GM12878 (cell line): ENCODE results near the gene HOTAIR. TPM values are rescaled to one million over a fixed set of nuclear protein-coding genes. Genes with fewer than 3 reads are reported as not detected.

ENCODE experiments used
- ATAC-seq: fragments of 200-7000 bp; cut with Tn5 transposase; 3 replicates; pipeline ENCODE4 v1.9.1; 2020; ENCODE audit warnings: mild to moderate bottlenecking, moderate library complexity
- BruUV-seq: library from RNA; stranded (reverse); fragments of 400-500 nt; replicated peaks from 2 replicates; lab custom pipeline; 2021; lab: Mats Ljungman, UMichigan
- CTCF ChIA-PET: fragments of 300-600 bp; sonication (Branson Sonifier 250); formaldehyde crosslinking; extraction: SDS; loops from one replicate; lab custom pipeline; 2021; ENCODE audit warnings: inconsistent platforms; lab: Yijun Ruan, JAX
- POLR2A ChIA-PET: fragments of 350-600 bp; formaldehyde crosslinking; extraction: SDS; loops from one replicate; lab custom pipeline; 2021; ENCODE audit warnings: inconsistent platforms; lab: Charles Lee
- RAD21 ChIA-PET: fragments of 300-600 bp; sonication (Branson Sonifier 250); formaldehyde crosslinking; loops from one replicate; lab custom pipeline; 2023; ENCODE audit warnings: antibody characterized with exemption; ENCODE audit not compliant: unreplicated experiment; lab: Charles Lee
- SMC1A ChIA-PET: fragments of 300-600 bp; sonication (Branson Sonifier 250); formaldehyde crosslinking; loops from one replicate; lab custom pipeline; 2023; ENCODE audit not compliant: unreplicated experiment, uncharacterized antibody; lab: Charles Lee
- DNase-seq: peaks from one replicate; pipeline ENCODE4 v3.0.0-alpha.2; 2011; ENCODE audit warnings: low read depth, low spot score
- FAIRE-seq: peaks from 3 replicates; lab custom pipeline; 2011; peaks lifted over from hg19 to GRCh38; lab: Jason Lieb, UNC
- H2AFZ ChIP-seq: 2 replicates; pipeline ENCODE4 v1.6.0; 2011; ENCODE audit warnings: low read depth, low read length, control low read depth; ENCODE audit not compliant: control insufficient read depth
- H3K27ac ChIP-seq: 2 replicates; pipeline ENCODE4 v1.5.1; 2011; ENCODE audit warnings: control low read depth; ENCODE audit not compliant: control insufficient read depth, insufficient read depth
- H3K27me3 ChIP-seq, 2 experiments: replicated peaks in 1 of 2; 2 replicates each; pipeline versions ENCODE4 v1.6.0 to v1.6.1; 2011; ENCODE audit warnings: low read length in 1 of 2; ENCODE audit not compliant: control insufficient read depth in 2 of 2, insufficient read depth in 2 of 2
- H3K36me3 ChIP-seq, 2 experiments: 2 replicates each; pipeline ENCODE4 v1.5.1; 2011; ENCODE audit warnings: low read length in 1 of 2; ENCODE audit not compliant: control insufficient read depth in 2 of 2, insufficient read depth in 2 of 2
- H3K4me1 ChIP-seq: 2 replicates; pipeline ENCODE4 v1.6.1; 2011; ENCODE audit warnings: mild to moderate bottlenecking, low read length, moderate library complexity, mixed read lengths; ENCODE audit not compliant: control insufficient read depth, insufficient read depth
- H3K4me2 ChIP-seq: 2 replicates; pipeline ENCODE4 v1.6.0; 2011; ENCODE audit warnings: control low read depth; ENCODE audit not compliant: control insufficient read depth, insufficient read depth
- H3K4me3 ChIP-seq: fragments of 200-600 bp; sonication (generic); 2 replicates; pipeline ENCODE4 v1.5.1; 2016
- H3K79me2 ChIP-seq: 2 replicates; pipeline ENCODE4 v1.6.0; 2011; ENCODE audit warnings: low read length; ENCODE audit not compliant: control insufficient read depth, insufficient read depth
- H3K9ac ChIP-seq: 2 replicates; pipeline ENCODE4 v1.8.0; 2011; ENCODE audit warnings: low read length, control low read depth, mixed read lengths; ENCODE audit not compliant: control insufficient read depth, insufficient read depth
- H3K9me3 ChIP-seq: replicated peaks from 3 replicates; pipeline ENCODE4 v1.5.1; 2011; ENCODE audit warnings: mild to moderate bottlenecking, low read length; ENCODE audit not compliant: control insufficient read depth, insufficient read depth
- H4K20me1 ChIP-seq: 2 replicates; pipeline ENCODE4 v1.6.0; 2011; ENCODE audit not compliant: control insufficient read depth, insufficient read depth
- RCOR1 ChIP-seq: conservative IDR thresholded peaks from 2 replicates; pipeline ENCODE4 v1.6.1; 2012; ENCODE audit warnings: low read depth, low read length, improper control_type of control experiment
- RELA ChIP-seq: fragments of 450-650 bp; IDR thresholded peaks from 2 replicates; pipeline ENCODE4 v1.8.0; 2014; ENCODE audit warnings: borderline replicate concordance; ENCODE audit not compliant: partially characterized antibody
- RFX5 ChIP-seq: IDR thresholded peaks from 2 replicates; pipeline ENCODE4 v1.6.1; 2011; ENCODE audit warnings: low read depth, low read length, improper control_type of control experiment
- SUZ12 ChIP-seq: fragments of 200-600 bp; sonication (generic); IDR thresholded peaks from one replicate; pipeline ENCODE4 v1.6.1; 2018; ENCODE audit warnings: antibody characterized with exemption, mild to moderate bottlenecking; ENCODE audit not compliant: unreplicated experiment
- ZNF622 ChIP-seq: fragments of 450-650 bp; IDR thresholded peaks from 2 replicates; pipeline ENCODE4 v1.6.1; 2017; ENCODE audit warnings: mild to moderate bottlenecking, inconsistent platforms
- WGBS: methylation state at CpG from one replicate; pipeline ENCODE4 v1.1.6; 2016; ENCODE audit warnings: low lambda C conversion rate; ENCODE audit not compliant: insufficient replicate concordance, insufficient coverage; ENCODE audit errors: missing lambda C conversion rate; 5-methylcytosine and 5-hydroxymethylcytosine counted together
- in situ Hi-C: fragments of 300-500 bp; cut with MboI; formaldehyde crosslinking; loops from 9 replicates; pipeline ENCODE4 v1.14.3; 2018; ENCODE audit warnings: mixed read lengths
- intact Hi-C: fragments of 100-400 bp; cut with micrococcal nuclease; formaldehyde crosslinking; loops from one replicate; pipeline ENCODE4 v1.14.2; 2022; ENCODE audit not compliant: unreplicated experiment
- polyA plus RNA-seq, 11 experiments: library from polyadenylated mRNA; depleted of rRNA in 4 of 11; unstranded in 6 of 11; stranded (reverse) in 5 of 11; fragments of >200 nt; fragmentation: Nextera tagmentation in 4 of 11; fragmentation: Illumina TruSeq in 1 of 11; extraction: Ambion mirVana in 4 of 11; extraction: Trizol in 1 of 11; gene quantifications; 1 replicate in 1 of 11; 2 replicates in 10 of 11; pipeline versions ENCODE4 v1.2.1 to v1.2.3, GENCODE V29; 2011 to 2016; ENCODE audit warnings: inconsistent platforms in 2 of 11, missing spikeins in 2 of 11, low read depth in 1 of 11
- total RNA-seq, 4 experiments: library from RNA; depleted of rRNA in 3 of 4; stranded (reverse); fragments of >200 nt in 3 of 4; fragmentation: Illumina TruSeq in 1 of 4; extraction: Trizol in 1 of 4; gene quantifications; 2 replicates each; pipeline versions ENCODE4 v1.2.1 to v1.2.3, GENCODE V29; 2013 to 2021
- TF ChIP-seq, protein P1 (sequence below): IDR thresholded peaks from 2 replicates; pipeline ENCODE4 v1.6.1; 2011; ENCODE audit warnings: borderline replicate concordance, low read depth, mild to moderate bottlenecking, moderate library complexity, mixed read lengths, low read length; ENCODE audit not compliant: insufficient read depth; ENCODE audit errors: extremely low read length

The HOTAIR gene
- total and polyA plus RNA-seq, 10 of the 15 experiments (the other 5 are each of a cell fraction or from before 2014, with no cell fraction given) = not detected

- ChIA-PET RAD21 (interaction anchor here (0.6 to 4.5 kb wide), 17 partner anchors 12 to 211 kb away, joined by 3 to 38 read pairs (median 8); partner anchors contain the start of genes HOXC5, HOXC6 and SMUG1), SMC1A (interaction anchor here (0.6 to 3.4 kb wide), 13 partner anchors 12 to 211 kb away, joined by 3 to 37 read pairs (median 7); partner anchors contain the start of genes HOXC5 and SMUG1), CTCF (interaction anchor here (0.6 to 6.1 kb wide), 21 partner anchors 10 to 386 kb away, joined by 3 to 105 read pairs (median 6); partner anchors contain the start of genes HOXC10, HOXC5, HOXC6 and SMUG1), POLR2A (interaction anchor here (1.6 to 2.4 kb wide), 2 partner anchors 12 to 19 kb away, joined by 3 to 9 read pairs; no protein-coding TSS in a partner anchor)
- no peaks in the 10 kb centered on the region for H4K20me1 ChIP-seq
- no peak for FAIRE-seq
- BruUV-seq = no TSS peak
- H3K4me2 ChIP-seq = no peak overlapping the region
- H3K4me3 ChIP-seq = no peak overlapping the region
- peaks cover 33 to 36% of the 10 kb centered on the region in 2 experiments for H3K27me3 ChIP-seq
- TF ChIP-seq RCOR1 = no peak
- TF ChIP-seq SUZ12 = peak; percentile 43
- in situ Hi-C loops = no loop called here
- 6% methylated on average over 26 of the region's 26 CpGs for WGBS
- no peaks in the 10 kb centered on the region for H3K36me3 ChIP-seq
- H3K79me2 ChIP-seq = no peaks in the 10 kb centered on the region
- DNase-seq = no peak
- peaks cover 6% of the 10 kb centered on the region for H3K4me1 ChIP-seq
- no peak overlapping the region for H3K27ac ChIP-seq
- no peak for ATAC-seq
- H3K9ac ChIP-seq = no peak overlapping the region
- H3K9me3 ChIP-seq = no peaks in the 10 kb centered on the region
- intact Hi-C loops = loop anchor here (10.0 kb wide), 1 partner anchor 369 kb away; no protein-coding TSS in a partner anchor
- H2AFZ ChIP-seq = no peak overlapping the region
Measured at GRCh38 chr12:54005531-54005852, 30.7 kb upstream of the HOTAIR start.

DNA sequence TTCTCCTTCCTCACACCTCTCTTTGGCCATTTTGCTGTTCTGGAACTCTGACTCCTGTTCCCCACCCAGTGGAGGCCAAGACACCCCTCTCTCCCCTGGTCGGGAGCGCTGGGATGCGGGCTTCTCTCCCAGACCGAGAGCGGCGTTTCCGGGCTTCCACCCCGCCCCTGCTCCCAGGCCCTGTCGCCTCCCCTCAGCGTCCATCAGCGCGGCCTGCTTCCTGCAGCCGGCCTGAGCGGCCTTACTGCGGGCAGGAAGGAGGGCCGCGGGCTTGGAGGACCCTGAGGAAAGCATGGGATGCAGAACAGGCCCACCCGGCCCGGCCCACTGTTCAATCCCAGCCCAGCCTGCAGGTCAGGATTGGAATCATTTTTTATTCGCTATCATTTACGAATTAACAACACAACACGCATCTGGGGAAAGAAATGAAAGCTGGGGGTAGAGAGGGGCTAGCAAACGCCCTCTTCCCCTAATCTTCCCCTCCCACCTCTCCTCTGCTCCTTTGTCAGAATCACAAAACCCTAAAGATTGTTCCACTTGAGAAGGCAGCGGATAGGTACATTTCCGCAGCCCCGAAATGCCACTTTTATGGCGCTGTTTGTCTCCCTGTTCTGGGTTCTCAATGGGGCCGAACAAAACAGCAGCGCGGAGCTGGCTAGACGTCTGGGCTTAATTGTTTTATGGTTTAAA, 30.2 kb upstream of the HOTAIR start:
- Histone ChIP-seq H3K27ac (no peak overlapping the region), H2AFZ (no peak overlapping the region), H3K79me2 (no peaks in the 10 kb centered on the region), H3K9ac (no peak overlapping the region), H3K4me3 (no peak overlapping the region), H3K9me3 (no peaks in the 10 kb centered on the region), H3K4me1 (peaks cover 6% of the 10 kb centered on the region), H3K4me2 (no peak overlapping the region), H3K27me3 (peaks cover 31 to 37% of the 10 kb centered on the region in 2 experiments), H4K20me1 (no peaks in the 10 kb centered on the region), H3K36me3 (no peaks in the 10 kb centered on the region)
- ATAC-seq = no peak
- no peak for FAIRE-seq
- TF ChIP-seq, protein P1, sequence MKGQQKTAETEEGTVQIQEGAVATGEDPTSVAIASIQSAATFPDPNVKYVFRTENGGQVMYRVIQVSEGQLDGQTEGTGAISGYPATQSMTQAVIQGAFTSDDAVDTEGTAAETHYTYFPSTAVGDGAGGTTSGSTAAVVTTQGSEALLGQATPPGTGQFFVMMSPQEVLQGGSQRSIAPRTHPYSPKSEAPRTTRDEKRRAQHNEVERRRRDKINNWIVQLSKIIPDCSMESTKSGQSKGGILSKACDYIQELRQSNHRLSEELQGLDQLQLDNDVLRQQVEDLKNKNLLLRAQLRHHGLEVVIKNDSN = no peak
- TF ChIP-seq RFX5 (no peak), ZNF622 (no peak), RELA (no peak)
- RAD21 ChIA-PET = interaction anchor here (0.5 to 4.5 kb wide), 10 partner anchors 13 to 210 kb away, joined by 3 to 38 read pairs (median 12); partner anchors contain the start of genes HOXC10, HOXC5, HOXC6 and SMUG1
- CTCF ChIA-PET = interaction anchor here (0.9 to 6.1 kb wide), 13 partner anchors 12 to 202 kb away, joined by 3 to 105 read pairs (median 13); partner anchors contain the start of genes HOXC10, HOXC5 and SMUG1
- WGBS = 32% methylated on average over 30 of the region's 31 CpGs
- intact Hi-C loops (loop anchor here (10.0 kb wide), 1 partner anchor 370 kb away; no protein-coding TSS in a partner anchor), in situ Hi-C loops (no loop called here)
- DNase-seq = no peak
- SMC1A ChIA-PET = interaction anchor here (0.9 to 3.4 kb wide), 9 partner anchors 18 to 203 kb away, joined by 4 to 37 read pairs (median 8); partner anchors contain the start of genes HOXC5 and SMUG1
- BruUV-seq = no TSS peak
- POLR2A ChIA-PET = interaction anchor here (0.6 to 2.4 kb wide), 3 partner anchors 12 to 284 kb away, joined by 3 to 9 read pairs (median 9); no protein-coding TSS in a partner anchor
